ENCODE results near the gene PLCB1.

- TF ChIP-seq, protein P1, sequence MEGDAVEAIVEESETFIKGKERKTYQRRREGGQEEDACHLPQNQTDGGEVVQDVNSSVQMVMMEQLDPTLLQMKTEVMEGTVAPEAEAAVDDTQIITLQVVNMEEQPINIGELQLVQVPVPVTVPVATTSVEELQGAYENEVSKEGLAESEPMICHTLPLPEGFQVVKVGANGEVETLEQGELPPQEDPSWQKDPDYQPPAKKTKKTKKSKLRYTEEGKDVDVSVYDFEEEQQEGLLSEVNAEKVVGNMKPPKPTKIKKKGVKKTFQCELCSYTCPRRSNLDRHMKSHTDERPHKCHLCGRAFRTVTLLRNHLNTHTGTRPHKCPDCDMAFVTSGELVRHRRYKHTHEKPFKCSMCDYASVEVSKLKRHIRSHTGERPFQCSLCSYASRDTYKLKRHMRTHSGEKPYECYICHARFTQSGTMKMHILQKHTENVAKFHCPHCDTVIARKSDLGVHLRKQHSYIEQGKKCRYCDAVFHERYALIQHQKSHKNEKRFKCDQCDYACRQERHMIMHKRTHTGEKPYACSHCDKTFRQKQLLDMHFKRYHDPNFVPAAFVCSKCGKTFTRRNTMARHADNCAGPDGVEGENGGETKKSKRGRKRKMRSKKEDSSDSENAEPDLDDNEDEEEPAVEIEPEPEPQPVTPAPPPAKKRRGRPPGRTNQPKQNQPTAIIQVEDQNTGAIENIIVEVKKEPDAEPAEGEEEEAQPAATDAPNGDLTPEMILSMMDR (conservative IDR thresholded peaks at IDR 0.05; ENCODE audit: low read depth in 2 of 2), result no peak
- no peak for TF ChIP-seq NANOG (IDR thresholded peaks at IDR 0.05; ENCODE audit: borderline replicate concordance)
- no peak for TF ChIP-seq ZNF462 (CRISPR knock-in tag; IDR thresholded peaks at IDR 0.05)
- no peak for TF ChIP-seq POLR2AphosphoS5 (IDR thresholded peaks at IDR 0.05; ENCODE audit: low read depth)
- TF ChIP-seq EZH2 (IDR thresholded peaks at IDR 0.05; ENCODE audit: low read depth, unreplicated experiment), result no peak
- TF ChIP-seq, protein P2, sequence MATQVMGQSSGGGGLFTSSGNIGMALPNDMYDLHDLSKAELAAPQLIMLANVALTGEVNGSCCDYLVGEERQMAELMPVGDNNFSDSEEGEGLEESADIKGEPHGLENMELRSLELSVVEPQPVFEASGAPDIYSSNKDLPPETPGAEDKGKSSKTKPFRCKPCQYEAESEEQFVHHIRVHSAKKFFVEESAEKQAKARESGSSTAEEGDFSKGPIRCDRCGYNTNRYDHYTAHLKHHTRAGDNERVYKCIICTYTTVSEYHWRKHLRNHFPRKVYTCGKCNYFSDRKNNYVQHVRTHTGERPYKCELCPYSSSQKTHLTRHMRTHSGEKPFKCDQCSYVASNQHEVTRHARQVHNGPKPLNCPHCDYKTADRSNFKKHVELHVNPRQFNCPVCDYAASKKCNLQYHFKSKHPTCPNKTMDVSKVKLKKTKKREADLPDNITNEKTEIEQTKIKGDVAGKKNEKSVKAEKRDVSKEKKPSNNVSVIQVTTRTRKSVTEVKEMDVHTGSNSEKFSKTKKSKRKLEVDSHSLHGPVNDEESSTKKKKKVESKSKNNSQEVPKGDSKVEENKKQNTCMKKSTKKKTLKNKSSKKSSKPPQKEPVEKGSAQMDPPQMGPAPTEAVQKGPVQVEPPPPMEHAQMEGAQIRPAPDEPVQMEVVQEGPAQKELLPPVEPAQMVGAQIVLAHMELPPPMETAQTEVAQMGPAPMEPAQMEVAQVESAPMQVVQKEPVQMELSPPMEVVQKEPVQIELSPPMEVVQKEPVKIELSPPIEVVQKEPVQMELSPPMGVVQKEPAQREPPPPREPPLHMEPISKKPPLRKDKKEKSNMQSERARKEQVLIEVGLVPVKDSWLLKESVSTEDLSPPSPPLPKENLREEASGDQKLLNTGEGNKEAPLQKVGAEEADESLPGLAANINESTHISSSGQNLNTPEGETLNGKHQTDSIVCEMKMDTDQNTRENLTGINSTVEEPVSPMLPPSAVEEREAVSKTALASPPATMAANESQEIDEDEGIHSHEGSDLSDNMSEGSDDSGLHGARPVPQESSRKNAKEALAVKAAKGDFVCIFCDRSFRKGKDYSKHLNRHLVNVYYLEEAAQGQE (IDR thresholded peaks at IDR 0.05; ENCODE audit: unreplicated experiment), result no peak
- no peak for TF ChIP-seq ZNF114 (CRISPR knock-in tag; IDR thresholded peaks at IDR 0.05)
These were observed 676.1 kb downstream of the PLCB1 start for GRCh38 chr20:8808202-8808535.
